ENCODE data around the gene RGL3.

DNA sequence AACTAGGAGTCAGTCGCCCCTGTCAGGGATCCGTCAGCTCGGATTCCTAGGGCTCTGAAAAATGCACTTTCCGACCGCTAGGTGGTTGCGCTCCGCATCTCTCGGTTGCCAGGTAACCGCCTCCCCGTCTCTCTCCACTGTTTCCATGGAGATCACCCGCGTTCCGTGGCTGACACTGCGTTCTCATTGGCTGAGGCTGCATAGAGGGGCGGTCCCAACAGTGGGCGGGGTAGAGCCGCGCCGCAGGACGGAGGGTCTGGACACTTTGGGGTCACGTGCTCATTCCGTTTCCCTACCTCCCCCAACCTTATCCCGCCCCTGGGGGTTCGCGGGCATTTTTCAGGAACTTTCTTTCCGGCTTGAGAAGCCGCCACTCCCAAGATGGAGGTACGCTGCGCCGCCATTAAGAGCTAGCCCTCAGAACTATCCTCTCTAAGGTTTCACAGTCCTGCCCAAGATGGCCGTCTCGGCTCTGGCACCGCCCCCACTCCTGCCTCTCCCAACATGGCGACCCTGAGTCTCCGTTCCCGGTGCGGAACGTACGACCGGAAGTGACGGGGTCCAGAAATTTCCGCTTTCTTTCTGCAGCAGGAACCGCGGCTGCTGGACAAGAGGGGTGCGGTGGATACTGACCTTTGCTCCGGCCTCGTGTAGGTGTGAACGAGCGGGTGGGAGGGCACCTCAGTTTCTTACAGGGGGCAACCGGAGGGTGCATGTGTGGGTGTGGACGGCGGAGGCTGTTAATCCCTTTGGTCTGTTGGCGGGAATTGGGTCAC is 16.1 kb upstream of the RGL3 start, which contains the start of the genes ODAD3 and PRKCSH:
- peak; percentile 39 for TF ChIP-seq POLR2A (IDR thresholded peaks at IDR 0.05)
- TF ChIP-seq, protein P1, sequence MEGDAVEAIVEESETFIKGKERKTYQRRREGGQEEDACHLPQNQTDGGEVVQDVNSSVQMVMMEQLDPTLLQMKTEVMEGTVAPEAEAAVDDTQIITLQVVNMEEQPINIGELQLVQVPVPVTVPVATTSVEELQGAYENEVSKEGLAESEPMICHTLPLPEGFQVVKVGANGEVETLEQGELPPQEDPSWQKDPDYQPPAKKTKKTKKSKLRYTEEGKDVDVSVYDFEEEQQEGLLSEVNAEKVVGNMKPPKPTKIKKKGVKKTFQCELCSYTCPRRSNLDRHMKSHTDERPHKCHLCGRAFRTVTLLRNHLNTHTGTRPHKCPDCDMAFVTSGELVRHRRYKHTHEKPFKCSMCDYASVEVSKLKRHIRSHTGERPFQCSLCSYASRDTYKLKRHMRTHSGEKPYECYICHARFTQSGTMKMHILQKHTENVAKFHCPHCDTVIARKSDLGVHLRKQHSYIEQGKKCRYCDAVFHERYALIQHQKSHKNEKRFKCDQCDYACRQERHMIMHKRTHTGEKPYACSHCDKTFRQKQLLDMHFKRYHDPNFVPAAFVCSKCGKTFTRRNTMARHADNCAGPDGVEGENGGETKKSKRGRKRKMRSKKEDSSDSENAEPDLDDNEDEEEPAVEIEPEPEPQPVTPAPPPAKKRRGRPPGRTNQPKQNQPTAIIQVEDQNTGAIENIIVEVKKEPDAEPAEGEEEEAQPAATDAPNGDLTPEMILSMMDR (IDR thresholded peaks at IDR 0.05), result peak; percentile 81 to 98 (median 90)

Measured in right lobe of liver (tissue), 4 donors.